Measurements from ENCODE around the gene ZNF200.
"Not testable (repeated sequence)": the region's sequence is repeated elsewhere in the genome, so short reads cannot be mapped to it uniquely, and the experiment has no call there.

The ZNF200 gene, protein sequence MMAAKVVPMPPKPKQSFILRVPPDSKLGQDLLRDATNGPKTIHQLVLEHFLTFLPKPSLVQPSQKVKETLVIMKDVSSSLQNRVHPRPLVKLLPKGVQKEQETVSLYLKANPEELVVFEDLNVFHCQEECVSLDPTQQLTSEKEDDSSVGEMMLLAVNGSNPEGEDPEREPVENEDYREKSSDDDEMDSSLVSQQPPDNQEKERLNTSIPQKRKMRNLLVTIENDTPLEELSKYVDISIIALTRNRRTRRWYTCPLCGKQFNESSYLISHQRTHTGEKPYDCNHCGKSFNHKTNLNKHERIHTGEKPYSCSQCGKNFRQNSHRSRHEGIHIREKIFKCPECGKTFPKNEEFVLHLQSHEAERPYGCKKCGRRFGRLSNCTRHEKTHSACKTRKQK

DNA sequence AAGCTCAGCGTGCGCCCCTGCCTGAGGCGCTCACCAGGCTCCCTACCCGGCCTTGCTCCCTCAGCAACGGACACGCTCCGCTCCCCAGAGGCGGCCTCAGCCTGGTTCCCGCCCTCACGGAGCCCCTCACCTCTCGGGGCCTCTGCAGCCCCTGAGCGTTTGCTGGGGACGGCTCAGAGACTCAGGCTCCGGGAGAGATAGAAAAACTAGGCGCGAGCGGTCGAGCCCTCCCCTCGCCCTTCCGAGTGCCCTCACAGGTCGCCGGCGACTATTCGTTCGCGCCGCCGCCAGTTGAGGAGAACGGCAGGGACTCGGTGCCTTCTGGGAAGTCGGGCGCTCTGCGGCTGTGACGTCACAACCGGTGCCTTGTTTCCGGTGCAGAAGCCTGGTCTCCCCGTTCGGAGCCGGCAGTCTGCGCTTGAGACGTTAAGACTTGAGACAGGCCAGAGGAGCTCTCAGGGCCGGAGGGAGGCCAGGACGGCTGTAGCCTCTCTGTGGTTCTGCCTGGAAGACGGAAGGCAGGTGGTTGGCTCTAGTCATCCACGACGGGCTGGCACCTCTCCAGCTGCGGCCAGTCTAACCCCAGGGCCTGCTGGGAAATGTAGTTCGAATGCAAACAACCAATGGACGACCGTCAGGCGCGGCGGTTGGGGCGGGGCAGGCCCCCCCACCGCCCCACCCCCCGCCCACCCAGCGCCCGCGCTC lies at the start of gene ZNF200:
Gene ZNF200, minus strand, starts transcription at position 302 of the 705 bp plus-strand sequence. CDS start 1,403 bp downstream, outside the sequence.
- peak; percentile 99 for FAIRE-seq
- DNase-seq (ENCODE audit: insufficient read length, low spot score), result peak; percentile 99

DNA sequence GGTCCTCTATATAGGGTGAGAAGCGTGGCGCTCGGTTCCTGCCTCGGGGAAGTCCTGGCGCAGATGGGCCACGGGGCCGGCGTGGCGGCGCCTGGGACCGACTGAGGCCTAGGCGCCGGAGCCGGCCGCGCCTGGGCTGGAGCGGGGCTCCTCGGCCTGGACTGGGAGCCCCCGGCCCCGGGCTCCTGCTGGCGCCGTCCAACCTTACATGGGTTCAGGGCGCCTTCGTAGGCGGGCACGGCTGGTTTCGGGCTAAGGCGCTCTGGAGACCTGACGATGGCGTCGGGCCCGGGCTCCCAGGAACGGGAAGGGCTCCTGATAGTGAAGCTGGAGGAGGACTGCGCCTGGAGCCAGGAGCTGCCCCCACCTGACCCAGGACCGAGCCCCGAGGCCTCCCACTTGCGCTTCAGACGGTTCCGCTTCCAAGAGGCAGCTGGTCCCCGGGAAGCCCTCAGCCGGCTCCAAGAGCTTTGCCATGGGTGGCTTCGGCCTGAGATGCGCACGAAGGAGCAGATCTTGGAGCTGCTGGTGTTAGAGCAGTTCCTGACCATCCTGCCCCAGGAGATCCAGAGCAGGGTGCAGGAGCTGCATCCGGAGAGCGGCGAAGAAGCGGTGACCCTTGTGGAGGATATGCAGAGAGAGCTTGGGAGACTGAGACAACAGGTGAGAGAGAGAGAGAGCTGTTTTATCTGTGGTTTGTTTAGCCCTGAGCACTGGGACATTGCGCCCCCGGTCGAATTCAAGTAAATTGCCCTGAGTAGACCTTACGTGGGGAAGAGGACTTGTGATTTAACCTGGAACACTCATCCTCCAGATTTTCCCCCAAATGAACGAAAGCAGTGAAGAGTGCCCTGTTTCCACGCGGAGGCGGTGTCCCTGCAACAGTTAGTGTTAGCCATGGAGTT lies 48.8 kb upstream of the ZNF200 start:
- no peak for DNase-seq (ENCODE audit: insufficient read length, low spot score)
- FAIRE-seq, result no peak

DNA sequence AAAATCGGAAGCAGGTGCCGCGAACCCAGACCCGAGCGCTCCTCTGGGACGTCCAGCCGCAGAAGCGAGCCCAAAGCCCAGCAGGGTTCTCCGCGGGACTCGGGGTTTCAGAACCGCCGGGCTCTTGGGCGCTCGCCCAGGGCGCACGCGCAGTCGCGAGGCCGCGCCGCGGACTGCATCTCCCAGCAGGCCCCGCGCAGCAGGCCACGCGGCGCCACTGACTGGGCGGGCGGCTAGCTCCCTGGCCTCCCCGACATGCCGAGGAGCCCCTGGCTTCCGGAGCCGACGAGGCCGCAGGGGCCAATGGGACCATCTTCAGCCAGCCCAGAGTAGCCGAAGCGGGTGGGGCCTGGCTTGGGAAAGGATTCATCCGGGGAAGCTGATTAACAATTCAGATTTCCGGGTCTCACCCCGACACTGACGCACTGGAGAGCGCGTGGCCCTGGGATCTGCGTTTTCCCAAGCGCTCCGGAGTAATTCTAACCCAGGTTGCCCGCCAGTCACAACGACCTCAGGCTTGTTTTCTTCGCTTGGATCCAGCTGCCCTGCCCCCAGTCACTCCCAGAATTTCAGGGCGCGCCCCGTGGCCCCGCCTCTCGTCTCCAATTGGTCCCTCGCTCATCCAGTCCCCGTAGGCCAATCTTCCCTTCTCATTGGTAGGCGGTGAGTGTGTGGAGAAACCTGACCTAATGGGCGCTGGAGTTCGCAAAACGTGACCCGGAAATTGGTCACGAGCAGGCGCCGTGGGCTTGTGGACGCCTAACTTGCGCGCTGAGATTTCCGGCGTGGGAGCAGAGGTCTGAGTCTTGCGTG lies 48.0 kb upstream of the ZNF200 start, which contains the start of gene ZNF263:
Gene ZNF263, plus strand, starts transcription at position 762 of the 813 bp plus-strand sequence. CDS start 328 bp downstream, outside the sequence.
- FAIRE-seq, result peak; percentile 97
- DNase-seq (ENCODE audit: insufficient read length, low spot score), result peak; percentile 94

DNA sequence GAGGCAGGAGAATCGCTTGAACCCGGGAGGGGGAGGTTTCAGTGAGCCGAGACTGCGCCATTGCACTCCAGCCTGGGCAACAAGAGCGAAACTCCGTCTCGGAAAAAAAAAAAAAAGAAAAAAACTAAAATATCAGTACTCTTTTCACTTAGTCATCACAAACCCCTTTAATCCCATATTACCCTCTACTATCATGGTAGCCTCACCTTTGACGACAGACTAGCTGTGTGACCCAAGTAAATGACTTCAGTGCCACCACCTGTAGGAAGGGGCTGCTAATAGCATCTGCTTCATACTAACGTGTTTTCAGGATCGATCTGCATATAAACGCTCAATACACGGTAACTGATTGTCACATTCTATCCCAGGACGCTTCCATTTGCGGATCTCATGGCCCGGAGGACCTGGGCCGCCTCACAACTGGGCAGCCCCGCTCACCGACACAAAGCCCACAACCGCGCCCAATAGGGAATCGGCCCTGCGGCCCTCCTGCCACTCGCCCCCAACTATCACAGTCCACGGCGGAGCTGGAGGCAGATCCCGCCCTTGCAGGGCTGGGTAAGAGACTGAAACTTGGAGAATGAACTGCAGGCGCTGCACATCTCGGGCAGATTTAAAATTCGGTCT lies 47.3 kb upstream of the ZNF200 start:
- peak; percentile 70 for FAIRE-seq
- no peak for DNase-seq (ENCODE audit: insufficient read length, low spot score)

DNA sequence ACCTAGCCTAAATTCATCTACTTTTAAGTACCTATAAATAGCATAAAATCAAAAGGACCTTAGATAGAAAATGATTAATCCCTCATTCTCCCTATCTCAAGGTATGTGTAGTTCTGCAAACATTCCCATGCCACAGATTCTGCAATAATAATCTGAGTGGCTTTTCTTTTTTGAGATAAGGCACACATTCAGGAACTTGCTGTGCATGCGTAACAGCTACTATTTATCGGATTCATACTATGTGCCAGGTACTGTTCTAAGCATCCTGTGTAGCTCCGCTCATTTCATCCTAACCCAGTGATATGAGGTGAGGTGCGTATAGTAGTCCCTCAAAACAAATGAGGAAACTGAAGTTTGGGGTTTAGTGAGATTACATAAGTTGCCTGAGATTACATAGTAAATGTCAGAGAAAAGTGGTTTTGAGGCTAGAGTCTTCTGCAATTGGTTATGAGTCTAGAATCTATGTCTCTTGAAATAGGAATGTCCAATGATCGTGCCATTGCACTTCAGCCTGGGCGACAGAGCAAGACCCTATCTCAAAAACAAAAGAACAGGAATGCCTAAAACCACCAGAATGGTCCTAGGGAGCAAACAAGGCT lies 46.4 kb upstream of the ZNF200 start:
- no peak for DNase-seq (ENCODE audit: insufficient read length, low spot score)

DNA sequence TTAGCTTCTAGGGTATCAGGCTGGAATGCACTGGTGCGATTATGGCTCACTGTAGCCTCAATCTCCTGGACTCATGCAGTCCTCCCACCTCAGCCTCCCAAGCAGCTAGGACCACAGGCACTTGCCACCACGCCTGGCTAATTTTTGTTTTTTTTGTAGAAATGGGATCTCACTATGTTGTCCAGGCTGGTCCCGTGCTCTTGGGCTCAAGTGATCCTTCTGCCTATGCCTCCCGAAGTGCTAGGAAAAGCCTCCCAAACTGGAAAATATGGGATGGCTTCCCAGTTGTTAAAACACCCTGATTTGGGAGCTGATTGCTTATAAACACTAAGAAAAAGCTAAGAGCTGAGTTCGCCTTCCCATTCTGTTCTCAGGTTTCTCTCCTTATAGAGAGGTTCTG lies 41.7 kb upstream of the ZNF200 start:
- no peak for FAIRE-seq
- DNase-seq (ENCODE audit: insufficient read length, low spot score), result no peak

More for the DNA sequence above, 46.4 kb upstream of the ZNF200 start:
- FAIRE-seq, result no peak

DNA sequence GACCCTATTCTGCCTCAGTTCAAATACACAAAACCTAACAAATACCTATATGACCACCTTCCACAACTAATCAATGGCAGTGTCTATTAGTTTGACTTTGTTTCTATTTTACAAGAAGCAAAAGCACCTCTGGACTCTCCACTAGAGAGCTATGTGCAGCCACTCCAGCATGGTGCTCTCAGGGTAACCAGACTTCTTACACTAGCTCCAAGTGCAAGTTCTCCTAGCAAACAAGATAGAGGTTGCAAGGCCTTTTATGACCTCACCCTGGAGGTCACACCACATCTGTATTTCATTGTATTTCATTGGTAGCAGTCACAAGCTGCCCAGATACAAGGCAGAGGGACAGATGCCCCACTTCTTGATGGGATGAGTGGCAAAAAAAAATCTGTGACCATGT lies 40.0 kb upstream of the ZNF200 start:
- no peak for FAIRE-seq
- DNase-seq (ENCODE audit: insufficient read length, low spot score), result no peak

DNA sequence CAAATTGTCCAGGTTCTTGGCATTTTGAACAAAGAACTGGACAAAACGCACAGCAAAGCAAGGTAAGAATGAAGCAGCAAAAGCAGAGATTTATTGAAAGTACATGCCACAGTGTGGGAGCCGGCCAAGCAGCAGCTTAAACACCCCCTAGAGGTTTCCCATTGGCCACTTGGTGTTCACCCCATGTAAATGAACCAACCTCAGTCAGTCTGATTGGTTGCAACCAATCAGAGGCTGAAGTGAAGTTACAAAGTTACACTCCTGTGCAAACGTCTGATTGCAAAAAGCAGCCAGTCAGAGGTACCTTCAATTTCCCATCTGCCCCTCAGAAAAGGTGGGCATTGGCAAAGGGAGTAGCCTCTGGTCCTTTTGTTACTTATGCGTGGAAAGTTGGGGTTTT lies 39.5 kb upstream of the ZNF200 start:
- FAIRE-seq (no peak), DNase-seq (ENCODE audit: insufficient read length, low spot score) (no peak)

DNA sequence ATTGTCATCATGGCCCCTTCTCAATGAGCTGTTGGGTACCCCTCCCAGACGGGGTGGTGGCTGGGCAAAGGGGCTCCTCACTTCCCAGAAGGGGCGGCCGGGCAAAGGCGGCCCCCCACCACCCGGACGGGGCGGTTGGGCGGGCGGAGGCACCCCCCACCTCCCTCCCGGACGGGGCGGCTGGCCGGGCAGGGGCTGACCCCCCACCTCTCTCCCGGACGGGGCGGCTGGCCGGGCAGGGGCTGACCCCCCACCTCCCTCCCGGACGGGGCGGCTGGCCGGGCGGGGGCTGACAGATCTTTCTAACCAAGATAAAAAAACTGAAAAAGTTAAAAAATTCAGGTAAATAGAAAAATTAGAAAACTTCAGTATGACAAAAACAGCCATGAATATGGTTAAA lies 36.3 kb upstream of the ZNF200 start:
- DNase-seq (ENCODE audit: insufficient read length, low spot score); FAIRE-seq: not testable (repeated sequence)

DNA sequence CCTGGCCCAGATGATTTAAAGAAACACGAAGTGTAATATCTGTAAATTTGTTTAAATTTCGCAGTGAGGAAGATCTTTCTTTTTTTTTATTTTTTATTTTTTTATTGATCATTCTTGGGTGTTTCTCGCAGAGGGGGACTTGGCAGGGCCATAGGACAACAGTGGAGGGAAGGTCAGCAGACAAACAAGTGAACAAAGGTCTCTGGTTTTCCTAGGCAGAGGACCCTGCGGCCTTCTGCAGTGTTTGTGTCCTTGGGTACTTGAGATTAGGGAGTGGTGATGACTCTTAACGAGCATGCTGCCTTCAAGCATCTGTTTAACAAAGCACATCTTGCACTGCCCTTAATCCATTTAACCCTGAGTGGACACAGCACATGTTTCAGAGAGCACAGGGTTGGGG lies 35.8 kb upstream of the ZNF200 start:
- not testable (repeated sequence) for DNase-seq (ENCODE audit: insufficient read length, low spot score); FAIRE-seq

DNA sequence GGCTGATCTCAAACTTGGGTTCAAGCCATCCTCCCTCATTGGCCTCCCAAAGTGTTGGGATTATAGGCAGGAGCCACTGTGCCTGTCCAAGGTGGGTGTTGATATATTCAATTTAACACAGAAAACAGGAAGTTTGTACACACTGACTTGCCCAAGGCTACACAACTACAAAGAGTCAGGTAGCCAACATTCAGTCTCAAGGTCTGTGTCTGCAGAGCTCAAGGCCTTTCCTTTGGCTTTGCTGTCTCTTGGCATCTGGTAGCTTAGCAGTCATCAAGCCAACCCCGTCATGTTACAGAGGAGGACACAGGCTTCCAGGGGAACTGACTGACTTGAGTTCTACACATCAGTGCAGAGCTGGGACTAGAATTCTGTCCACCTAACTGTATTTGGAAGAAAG lies 33.3 kb upstream of the ZNF200 start:
- DNase-seq (ENCODE audit: insufficient read length, low spot score), result no peak
- no peak for FAIRE-seq

DNA sequence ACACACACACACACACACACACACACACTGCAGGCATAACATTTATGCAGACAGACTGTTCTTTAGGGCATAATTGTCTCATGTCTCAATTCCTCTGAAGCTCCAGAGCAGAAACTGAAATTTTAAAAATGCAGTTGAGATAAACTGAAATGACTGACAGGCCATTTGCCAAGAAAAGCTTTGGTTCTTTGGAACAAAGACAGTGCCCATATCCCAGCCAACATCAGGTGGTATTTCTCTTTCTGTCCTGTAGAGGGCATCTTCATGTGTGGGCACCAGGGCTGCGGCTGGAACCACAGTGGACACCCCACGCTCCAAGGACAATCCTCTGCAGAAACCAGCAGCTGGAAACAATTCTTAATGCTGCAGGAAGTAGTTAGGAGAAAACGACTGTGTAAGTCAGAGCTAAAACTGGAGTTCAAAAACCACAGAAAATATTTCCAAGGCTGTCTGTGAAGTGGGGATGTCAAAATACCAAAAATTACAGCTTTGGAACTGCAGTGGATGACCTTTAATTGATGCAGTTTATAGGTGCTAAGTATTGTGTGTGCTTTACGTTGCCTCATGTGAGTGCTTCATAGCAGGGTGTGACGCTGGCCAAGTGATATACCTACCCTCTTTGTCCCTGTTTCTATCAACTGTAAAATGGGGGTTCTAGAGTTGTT lies 32.0 kb upstream of the ZNF200 start:
- DNase-seq (ENCODE audit: insufficient read length, low spot score), result no peak

DNA sequence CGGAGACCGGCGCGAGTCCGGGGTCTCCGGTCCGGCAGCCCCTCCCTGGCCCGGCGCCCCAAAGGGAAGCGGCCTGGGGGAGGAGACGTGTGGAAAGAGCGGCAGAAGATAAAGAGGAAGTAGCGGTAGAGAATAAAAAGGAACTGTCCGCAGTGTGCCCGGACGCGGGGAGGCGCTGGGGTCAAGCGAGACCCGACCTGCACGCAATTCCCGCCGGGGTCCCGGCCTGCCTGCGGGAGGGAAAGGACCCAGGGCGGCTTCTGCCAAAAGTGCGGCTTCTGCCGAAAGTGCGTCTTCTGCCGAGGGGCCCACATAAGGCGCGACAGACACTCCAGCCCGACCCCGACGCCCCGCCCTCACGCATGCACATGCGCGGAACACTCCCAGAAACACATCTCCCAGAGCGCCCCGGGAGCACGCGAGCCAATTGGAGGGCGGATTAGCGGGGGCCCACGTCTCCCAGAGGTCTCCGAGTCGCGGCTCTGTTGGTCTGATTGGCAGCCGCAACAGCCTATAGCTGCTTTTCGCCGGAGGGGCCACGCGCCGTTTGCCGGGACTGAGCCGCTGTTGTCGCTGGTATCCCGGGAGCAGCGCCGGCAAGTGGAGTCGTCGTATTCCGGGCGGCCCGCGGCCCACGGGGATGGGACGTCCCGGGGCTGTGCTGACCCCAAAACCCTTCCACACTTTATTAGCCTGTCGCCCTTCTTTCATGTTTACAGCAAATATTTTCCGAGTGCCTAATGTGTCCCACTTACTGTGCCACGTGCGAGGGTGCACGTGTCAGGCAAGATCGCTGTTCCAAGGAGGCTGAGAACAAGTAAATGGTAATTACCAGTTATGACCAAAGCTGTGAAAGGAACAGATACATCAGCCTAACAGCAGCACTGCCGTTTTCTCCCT lies 29.4 kb upstream of the ZNF200 start:
- FAIRE-seq, result peak; percentile 89
- peak; percentile 96 for DNase-seq (ENCODE audit: insufficient read length, low spot score)

More for the DNA sequence above, 32.0 kb upstream of the ZNF200 start:
- FAIRE-seq, result no peak

DNA sequence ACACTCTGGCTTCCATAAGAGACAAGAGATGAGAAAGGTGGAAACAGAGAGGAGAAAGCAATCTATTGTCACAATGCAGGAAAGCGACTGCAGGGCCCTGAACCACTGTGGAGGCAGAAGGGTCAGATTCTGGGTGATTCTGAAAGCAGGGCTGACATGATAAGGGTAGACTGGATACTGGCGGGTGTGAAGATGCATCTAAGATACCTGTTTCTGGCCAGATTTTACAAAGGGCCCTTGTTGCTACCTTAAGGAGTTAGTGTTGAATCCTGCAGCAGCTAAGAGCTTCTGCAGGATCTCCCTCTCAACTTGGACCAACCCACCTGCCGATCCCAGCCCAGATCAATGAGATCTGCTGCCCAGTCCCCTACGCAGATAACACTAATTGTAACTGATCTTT lies 27.6 kb upstream of the ZNF200 start:
- FAIRE-seq, result no peak

DNA sequence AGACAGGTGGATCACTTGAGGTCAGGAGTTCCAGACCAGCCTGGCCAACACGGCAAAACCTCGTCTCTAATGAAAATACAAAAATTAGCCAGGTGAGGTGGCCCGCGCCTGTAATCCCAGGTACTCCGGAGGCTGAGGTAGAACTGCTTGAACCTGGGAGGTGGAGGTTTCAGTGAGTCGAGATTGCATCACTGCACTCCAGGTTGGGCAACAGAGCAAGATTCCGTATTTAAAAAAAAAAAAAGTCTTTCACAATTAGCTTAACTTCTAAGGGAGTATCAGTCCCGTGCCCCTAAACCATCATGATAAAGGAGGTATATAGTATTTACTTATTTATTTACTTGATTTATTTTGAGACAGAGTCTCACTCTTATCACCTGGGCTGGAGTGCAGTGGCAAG lies 24.9 kb upstream of the ZNF200 start:
- DNase-seq (ENCODE audit: insufficient read length, low spot score) (no peak), FAIRE-seq (no peak)

More for the DNA sequence above, 27.6 kb upstream of the ZNF200 start:
- no peak for DNase-seq (ENCODE audit: insufficient read length, low spot score)

DNA sequence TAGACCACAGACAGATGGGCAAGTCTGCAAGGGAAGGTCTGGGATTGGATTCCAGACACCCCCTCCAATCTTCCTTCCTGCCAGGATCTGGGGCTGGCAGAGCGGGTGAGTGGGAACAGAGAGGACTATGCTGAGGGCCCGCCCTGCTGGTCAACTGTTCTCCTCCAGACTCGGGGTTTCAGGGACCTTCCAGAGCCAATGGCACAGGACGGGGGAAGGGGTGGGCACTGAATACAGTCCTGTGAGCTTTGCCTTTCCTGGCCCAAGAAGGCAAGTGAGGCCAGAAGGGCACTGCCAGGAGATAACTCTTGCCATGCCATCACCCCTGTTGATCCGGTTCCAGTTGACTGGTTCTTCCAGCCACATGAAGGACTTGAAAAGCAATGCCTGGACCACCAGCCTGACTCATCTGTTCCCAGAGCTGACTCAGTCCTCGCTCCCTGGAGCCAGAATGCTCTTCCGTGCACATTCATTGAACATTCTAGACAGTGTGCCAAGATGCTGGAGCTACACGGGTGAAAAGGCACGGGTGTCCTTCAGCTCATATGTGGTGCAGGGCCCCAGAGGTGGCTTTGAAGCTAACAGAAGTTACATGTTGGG lies 22.0 kb upstream of the ZNF200 start:
- DNase-seq (ENCODE audit: insufficient read length, low spot score), result no peak
- FAIRE-seq, result no peak
